Liver (tissue), 3 donors: Measurements from ENCODE around the gene ADIRF.

Experiments used
- GABPA ChIP-seq, 2 donors: IDR thresholded peaks in 1 of 2; conservative IDR thresholded peaks in 1 of 2; 2 replicates each; pipeline ENCODE4 v1.6.1; 2016; ENCODE audit warnings: antibody characterized with exemption in 2 of 2, mild to moderate bottlenecking in 1 of 2, moderate library complexity in 1 of 2
- JUND ChIP-seq, 2 donors: IDR thresholded peaks; 2 replicates each; pipeline ENCODE4 v1.6.1; 2016; ENCODE audit warnings: antibody characterized with exemption in 2 of 2
- RAD21 ChIP-seq, 2 donors: IDR thresholded peaks; 2 replicates each; pipeline ENCODE4 v1.6.1; 2016; ENCODE audit warnings: antibody characterized with exemption in 2 of 2, mild to moderate bottlenecking in 2 of 2
- TAF1 ChIP-seq: conservative IDR thresholded peaks from 2 replicates; pipeline ENCODE4 v1.6.1; 2016; ENCODE audit warnings: antibody characterized with exemption, mild to moderate bottlenecking
- TF ChIP-seq, protein P1 (sequence below): fragments of 150-350 bp; IDR thresholded peaks from 2 replicates; pipeline ENCODE4 v1.5.1; 2017; ENCODE audit warnings: improper control_type of control experiment, low read depth, low read length; ENCODE audit not compliant: missing input control
- donor health status: healthy.
- donor health status: healthy.

DNA sequence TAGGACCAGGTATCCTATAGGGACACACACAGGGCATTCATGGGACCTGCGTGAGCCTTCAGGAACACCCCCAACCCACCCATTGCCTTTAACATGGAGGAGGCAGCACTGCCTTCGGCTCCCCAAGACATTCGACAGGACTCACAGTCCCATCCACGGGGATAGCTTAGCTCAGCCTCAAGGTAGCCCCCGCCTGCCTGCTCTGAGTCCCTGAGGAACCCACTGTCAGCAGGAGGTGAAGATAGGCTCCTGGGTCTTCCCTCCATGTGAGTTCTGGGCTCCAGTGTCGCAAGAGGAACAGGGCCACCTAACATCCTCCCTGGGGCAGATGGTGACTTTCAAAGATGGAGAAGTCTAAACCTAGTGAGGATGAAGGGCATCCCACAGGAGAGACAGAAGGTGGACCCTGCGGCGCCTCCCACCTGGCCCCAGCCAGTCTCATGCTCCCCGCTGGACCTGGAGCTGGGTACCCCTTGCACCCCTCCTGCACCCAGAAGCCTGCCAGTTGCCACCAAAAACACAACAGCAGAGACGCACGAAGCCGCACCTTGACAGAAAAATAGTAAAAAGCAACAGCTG, 4.9 kb upstream of the ADIRF start:
- TF ChIP-seq RAD21 (IDR thresholded peaks at IDR 0.05) (no peak), JUND (IDR thresholded peaks at IDR 0.05) (no peak), GABPA (IDR thresholded peaks at IDR 0.05 in 1 of 2, conservative IDR thresholded peaks at IDR 0.05 in 1 of 2) (no peak), TAF1 (no peak)
- TF ChIP-seq, protein P1, sequence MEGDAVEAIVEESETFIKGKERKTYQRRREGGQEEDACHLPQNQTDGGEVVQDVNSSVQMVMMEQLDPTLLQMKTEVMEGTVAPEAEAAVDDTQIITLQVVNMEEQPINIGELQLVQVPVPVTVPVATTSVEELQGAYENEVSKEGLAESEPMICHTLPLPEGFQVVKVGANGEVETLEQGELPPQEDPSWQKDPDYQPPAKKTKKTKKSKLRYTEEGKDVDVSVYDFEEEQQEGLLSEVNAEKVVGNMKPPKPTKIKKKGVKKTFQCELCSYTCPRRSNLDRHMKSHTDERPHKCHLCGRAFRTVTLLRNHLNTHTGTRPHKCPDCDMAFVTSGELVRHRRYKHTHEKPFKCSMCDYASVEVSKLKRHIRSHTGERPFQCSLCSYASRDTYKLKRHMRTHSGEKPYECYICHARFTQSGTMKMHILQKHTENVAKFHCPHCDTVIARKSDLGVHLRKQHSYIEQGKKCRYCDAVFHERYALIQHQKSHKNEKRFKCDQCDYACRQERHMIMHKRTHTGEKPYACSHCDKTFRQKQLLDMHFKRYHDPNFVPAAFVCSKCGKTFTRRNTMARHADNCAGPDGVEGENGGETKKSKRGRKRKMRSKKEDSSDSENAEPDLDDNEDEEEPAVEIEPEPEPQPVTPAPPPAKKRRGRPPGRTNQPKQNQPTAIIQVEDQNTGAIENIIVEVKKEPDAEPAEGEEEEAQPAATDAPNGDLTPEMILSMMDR = no peak
